HG02763 (cell line): ENCODE data around the gene CPED1.
"Not testable (repeated sequence)": the region's sequence is repeated elsewhere in the genome, so short reads cannot be mapped to it uniquely, and the experiment has no call there.

ENCODE experiments used
- ATAC-seq: cut with Tn5 transposase; IDR thresholded peaks from one replicate; pipeline ENCODE4 v1.9.1; 2021; ENCODE audit warnings: mild to moderate bottlenecking, moderate library complexity; ENCODE audit not compliant: unreplicated experiment

The CPED1 gene

DNA sequence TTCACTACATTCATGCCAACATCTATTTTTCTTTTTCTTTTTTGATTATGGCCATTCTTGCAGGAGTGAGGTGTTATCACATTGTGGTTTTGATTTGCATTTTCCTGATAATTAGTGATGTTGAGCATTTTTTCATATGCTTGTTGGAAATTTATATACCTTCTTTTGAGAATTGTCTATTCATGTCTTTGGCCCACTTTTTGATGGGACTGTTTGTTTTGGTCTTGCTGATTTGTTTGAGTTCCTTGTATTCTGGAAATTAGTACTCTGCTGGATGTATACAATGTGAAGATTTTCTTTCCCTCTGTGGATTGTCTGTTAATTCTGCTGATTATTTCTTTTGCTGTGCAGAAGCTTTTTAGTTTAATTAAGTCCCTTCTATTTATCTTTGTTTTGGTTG lies 48.3 kb downstream of the CPED1 start:
- not testable (repeated sequence) for ATAC-seq

DNA sequence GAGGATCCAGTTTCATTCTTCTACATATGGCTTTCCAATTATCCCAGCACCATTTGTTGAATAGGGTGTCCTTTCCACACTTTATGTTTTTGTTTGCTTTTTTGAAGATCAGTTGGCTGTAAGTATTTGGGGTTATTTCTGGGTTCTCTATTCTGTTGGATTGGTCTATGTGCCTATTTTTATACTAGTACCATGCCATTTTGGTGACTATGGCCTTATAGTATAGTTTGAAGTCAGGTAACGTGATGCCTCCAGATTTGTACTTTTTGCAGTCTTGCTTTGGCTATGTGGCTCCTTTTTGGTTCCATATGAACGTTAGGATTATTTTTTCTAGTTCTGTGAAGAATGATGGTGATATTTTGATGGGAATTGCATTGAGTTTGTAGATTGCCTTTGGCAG lies 48.8 kb downstream of the CPED1 start:
- not testable (repeated sequence) for ATAC-seq

DNA sequence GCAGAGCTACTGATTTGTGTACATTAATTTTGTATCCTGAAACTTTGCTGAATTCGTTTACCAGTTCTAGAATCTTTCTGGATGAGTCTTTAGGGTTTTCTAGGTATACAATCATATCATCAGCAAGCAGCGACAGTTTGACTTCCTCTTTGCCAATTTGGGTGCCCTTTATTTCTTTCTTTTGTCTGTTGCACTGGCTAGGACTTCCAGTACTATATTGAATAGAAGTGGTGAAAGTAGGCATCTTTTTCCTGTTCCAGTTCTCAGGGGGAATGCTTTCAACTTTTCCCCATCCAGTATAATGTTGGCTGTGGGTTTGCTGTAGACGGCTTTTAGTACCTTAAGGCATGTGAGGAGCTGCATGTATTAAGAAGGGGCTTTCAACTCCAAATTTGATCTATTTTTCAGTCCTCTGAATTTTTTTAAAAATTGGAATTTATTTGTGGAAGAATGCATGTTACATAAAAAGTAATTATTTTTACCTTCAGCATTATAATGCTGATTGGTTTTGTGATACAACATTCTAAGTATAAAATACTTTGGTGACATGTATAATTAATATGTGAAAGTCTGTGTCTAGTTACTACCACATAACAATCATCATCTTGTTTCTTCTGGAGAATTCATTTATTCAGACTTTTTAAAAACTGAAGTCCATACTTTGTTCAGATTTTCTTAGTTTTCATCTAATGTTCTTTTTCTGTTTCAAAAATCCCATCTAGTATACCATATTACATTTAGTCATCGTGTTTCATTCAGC lies 49.6 kb downstream of the CPED1 start:
- ATAC-seq, result no peak

DNA sequence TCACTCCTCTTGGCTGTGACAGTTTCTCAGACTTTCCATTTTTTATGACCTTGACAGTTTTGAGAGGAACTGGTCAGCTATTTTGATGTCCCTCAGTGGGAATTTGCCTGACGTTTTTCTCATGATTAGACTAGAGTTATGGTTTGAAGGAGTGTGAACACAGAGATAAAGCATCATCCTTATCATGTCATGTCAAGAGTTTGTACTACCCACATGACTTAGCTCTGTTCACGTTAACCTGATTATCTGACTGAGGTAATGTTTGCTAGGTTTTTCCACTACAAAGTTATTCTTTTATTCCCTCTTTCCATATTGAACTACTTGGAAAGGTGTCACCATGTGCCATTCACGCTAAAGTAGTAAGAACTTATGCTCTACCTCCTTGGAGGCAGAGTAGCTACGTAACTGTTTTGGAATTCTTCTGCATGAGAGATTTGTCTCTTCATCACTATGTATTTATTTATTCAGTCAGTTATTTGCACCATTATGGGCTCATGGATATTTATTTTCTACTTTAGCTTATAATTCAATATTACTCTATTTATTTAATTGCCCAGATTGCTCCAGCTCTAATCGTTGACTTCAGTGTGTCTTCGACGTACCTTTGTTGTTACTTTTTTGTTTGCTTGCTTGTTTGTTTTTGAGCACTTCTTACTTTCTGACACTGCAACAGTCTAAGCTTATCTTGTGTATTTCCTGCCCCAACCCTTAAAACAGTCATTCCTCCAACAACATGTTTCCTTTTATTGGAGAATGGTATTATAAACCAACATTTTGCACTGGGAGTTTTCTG lies 50.4 kb downstream of the CPED1 start:
- no peak for ATAC-seq

DNA sequence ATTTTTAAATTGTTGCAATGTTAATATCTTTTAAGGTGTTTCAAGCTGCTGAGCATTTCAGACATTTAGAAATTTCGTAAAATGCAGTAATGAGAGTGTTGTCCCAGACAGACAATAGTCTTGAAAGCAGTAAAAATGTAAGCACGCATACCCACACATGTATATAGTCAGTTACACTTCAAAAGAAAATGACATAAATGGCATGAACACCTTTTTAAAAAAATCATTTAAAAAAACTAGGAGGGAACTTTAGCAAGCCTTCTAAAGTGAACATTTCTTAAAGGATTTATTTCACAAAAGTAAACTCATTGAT lies 51.0 kb downstream of the CPED1 start:
- ATAC-seq, result no peak

DNA sequence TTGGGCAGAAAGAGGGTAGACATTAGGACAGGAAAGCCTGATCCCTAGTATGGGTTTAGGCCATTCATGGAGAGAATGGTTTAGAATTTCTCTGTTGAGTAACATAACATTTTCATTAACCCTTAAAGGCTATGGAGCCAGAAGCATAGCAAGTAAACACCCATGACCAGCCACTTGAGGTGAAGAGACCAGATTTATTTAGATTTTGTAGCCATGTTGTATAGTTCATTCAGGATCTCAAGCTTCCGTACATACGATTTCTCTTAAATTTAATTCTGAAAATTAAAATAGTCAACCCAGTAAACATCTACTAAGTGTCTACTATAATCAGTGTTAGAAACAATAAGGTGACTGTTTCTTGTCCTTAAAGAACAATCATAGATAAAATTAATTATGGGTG lies 51.5 kb downstream of the CPED1 start:
- ATAC-seq, result no peak

DNA sequence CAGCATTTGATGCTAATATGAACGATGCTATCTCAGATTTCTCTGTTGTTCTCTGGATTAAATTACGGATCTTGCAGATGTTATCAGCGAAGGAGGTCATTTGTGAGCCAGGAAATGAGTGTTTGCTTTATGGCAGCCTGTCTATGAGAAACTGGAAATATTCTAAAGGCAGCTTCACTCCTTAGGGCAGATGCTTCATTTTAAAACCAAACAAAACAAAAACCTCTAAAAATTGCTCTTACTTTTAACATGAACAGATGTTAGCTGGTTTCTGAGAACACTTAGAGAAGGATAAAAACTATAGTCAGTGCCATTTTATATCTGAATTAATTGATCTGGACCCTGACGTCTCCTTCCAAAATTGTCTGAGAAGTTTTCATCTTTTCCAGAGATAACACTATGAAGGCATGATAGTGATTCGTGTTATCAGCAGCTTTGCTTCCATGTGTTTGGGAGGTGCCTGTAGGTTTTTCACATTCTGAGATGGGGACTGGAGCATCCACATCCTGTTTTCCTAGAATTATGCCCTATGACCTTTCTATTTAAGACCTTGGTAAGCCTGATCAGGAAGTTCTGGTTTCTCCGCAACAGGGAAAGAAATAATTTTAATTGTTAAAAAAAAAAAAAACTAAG lies 53.1 kb downstream of the CPED1 start:
- ATAC-seq, result no peak

DNA sequence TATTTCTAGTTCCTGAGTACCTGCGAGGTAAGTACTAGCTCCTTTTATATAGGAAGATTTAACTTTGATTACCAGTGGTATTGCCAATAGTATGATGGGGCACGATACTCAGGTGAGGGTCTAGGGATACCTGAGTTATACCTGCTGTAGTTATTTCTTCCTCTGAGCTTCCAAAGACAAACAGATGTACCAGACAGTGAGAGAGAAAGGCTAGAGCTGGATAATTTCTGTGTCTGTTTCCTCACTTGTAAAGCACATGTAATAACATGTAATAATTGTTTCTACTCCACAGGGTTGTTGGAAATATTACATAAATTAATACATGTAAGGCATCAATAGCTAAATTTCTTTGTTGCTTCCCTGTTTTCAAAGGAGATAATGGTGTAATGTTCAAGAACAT lies 53.7 kb downstream of the CPED1 start:
- no peak for ATAC-seq

DNA sequence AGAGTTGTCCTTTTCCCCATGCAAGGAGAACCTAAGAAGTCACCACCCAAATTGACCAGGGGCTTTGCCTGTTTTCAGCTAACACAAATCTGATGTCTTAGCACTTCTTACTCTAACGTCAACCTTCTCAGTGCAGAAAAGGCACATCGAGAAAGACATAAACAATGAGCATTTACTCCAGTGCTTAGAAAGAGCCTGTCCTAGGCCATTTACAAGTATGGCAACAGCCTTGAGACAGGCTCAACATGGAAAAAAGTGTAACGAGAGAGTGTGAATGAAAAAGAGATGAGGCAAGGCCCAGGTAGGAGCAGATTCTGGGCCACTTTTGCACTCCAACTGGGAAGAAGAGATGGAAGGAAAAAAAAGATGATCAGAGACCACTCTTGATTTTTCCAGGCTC lies 54.4 kb downstream of the CPED1 start:
- no peak for ATAC-seq

DNA sequence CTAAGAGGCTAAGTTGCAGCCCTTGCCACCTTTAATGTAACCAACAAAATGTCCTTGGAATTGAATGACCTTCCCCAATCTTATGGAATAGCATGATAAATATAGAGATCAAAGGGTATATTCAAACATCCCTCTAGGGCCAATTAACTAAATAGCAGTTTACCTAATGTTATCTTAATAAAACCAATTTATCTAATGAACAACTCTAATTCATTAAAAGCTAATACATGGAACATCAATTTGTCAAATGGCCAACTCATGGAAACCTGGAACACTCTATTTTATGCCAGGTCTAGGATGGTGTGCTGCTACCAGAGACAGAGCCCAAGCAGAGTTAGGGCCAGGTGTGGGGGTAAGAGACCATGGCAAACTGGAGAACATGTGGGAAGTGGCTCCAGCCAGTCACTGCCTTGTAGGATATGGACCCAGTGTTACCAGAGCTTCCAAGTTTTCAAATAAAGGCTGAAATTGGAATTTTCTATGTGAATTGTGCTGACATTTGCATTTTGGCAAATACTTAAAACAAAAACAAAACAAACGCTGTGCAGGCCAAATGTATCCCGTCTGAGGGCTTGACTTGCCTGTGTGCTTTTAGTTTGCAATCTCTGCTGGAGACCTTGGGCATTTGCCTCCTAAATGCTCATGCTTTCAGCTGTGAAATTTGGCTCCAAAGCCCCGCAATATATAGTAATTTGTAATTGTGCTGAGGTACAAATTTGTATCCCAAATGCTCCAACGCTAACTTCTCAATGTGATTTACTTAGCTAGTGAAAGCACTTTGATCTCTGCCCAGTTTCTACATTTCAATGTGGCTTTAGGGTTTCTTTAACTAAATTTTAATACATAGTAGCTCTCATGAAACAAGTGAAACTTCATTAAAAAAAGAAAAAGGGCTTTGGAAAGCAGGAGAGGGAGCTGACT lies 55.1 kb downstream of the CPED1 start:
- ATAC-seq, result no peak

DNA sequence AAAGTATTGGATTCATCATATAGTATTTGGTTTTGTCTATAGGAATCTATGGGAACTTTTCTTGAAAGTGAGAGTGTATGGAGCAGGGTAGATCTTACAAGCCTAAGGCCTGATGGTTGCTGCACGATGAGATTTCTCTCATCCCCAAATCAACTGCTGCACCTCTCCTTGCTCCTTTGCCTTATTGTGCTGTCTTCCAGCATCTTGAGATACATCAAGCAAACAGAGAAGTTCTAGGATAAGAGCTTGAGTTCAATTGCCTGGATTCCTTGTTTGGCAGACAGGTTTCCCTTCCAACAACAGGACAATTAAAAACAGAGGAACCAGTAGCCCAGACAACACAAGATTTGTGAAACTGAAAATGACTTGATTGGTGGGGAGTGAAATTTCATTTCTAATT lies 56.6 kb downstream of the CPED1 start:
- no peak for ATAC-seq

DNA sequence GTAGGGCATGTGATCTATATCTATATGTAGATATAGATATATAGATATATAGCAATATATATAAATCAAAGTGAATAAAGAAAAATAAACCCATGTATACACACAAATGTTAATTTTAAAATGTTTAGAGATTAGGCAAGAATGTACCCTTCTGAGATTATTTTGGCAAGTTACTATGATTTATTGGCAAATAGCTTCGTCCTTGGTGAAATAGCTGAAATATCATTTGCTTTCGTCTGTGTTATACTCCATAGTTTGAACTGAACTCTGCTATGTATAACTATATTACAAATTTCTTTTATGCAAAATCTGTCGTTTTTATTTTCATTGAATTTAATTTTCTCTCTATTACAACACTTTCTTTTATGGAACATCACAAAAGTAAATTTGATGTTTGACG lies 57.5 kb downstream of the CPED1 start:
- ATAC-seq, result no peak

DNA sequence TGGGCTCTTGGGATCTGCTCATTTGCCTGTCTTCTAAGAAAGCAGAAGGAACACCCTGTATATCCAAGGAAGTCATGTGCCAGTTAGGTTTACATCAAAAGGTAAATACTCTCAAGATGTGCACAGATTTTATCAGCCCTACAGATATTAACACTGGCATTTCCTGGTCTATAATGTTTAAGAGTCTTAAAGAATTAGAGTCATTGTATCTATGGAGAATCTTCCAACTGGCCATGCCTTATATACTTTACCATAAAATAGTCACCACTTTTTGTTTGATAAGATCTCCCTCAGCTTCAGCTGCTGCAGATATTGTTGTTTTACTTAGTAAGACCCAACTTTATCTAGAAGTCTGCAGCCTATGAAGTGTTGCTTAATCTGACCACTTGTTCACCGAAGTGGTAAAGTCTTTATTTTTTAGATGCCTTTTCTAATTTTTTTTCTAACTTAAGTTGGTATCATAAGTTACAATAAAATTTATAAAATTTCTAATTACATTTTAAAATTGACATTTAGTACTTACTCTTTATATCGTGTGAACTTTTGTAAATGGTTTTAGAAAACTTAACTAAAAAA lies 58.5 kb downstream of the CPED1 start:
- ATAC-seq, result no peak

DNA sequence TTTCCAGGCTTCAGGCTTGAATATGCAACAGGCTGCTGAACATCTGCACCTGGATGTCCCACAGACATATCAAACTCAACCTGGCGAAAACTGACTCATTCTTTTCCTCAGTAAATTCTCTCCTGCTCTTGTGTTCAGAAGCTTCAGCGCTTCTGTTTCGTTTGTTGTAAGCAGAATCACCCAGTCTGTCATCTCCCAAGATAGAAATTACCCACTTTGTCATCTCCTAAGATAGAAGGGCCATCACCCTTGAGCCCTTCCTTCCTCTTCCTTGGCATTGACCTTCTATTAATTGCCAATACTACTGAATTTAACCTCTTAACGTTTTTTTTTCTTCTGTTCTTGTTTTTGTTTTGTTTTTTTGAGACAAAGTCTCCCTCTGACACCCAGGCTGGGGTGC lies 59.7 kb downstream of the CPED1 start:
- no peak for ATAC-seq

DNA sequence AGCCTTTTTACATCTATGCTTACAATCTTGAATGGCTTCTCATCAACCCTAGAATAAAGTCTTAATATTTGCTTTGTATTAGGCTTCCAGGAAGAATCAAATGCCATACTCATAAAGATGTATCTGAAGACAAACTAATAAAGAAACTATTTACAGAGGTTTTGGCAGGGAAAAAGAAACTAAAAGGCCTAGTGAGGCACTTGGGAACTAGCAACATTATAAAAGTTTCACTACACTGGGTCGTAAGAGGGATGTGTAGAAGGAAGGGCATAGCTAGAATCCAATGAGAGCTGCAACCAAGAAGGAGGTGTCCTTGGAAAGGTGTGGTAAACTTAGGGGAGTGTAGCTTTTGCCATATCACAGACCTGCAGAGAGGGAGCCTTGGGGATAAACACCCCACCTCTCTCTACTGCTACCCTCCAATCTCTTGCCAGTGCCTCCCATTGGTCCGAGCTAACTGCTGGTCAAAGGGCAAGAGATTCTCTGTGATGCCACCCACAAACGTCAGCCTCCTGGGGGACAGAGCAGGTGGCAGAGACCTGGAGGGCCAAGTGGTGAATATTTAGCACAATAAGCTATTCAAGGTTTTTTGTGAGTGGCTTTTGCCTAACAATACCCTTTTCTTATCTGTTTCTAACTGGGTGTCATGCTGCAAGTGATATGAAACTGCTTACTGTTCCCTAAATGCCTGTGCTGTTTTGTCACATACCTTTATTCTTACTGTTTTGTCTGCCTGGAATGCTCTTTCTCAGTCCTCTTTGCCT lies 60.7 kb downstream of the CPED1 start:
- ATAC-seq, result no peak

DNA sequence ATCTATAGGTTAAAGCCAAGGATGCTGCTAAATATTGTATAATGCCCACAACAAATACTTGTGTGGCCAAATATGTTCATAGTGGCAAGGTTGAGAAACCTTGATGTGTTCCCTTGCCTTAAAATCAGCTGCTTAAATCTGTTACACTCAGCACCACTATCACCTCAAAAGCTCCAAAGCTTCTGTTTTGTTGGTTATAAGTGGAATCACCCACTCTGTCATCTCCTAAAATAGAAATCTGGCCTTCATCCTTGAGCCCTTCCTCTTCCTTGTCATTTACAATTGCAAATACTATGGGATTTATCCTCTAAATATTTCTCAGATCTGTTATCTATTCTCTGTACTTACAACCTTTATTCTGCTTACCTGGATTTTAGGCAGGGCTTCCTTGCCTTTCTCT lies 61.4 kb downstream of the CPED1 start:
- no peak for ATAC-seq

DNA sequence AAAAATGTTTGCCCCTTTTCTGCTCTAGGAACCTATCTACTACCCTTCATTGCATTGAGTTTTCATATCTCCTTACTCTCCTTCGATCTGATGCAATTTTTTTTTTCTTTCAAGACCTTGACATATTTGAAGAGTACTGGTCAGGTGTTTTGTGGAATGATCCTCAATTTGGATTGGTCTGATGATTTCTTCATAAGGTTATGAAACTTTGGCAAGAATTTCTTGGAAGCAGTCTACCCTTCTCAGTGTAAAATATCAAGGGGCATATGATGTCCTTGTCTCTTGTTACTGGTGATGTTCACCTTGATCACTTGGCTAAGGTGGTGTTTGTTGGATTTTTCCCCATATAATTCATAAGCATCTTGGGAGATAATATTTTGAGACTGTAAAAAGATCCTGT lies 64.7 kb downstream of the CPED1 start:
- no peak for ATAC-seq

DNA sequence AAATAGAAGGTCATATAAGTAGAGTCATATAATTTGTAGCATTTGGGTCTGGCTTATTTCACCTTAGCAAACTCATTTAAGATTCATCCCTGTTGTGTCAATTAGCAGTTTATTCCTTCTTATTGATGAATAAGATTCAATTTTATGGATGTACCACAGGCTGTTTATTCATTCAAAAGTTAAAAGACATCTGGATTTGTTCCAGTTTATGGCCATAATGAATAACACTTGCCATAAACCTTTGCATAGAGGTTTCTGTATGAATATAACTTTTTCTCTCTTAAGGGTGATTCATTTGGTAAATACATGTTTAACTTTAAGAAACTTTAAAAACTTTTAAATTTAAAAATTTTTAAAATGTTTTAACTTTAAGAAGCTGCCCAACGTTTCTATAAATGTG lies 66.4 kb downstream of the CPED1 start:
- no peak for ATAC-seq

DNA sequence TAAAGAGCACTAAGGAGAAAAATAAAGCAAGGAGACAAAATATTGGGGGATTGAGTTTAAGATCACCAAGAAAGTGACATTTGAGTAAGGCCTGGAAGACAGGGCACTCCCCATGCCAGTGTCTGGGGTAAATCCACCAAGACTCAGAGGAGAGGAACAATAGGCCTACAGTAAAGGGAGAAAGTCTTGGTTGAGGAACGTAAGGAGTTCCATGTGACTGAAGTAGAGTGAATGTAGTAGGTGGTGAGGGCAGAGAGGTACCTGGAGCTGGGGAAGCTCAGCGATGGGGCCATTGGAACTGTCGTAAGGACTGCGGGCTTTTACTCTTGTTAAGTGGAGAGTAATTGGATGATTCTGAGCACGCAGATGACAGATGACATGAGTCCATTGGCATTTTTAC lies 69.4 kb downstream of the CPED1 start:
- ATAC-seq, result no peak

DNA sequence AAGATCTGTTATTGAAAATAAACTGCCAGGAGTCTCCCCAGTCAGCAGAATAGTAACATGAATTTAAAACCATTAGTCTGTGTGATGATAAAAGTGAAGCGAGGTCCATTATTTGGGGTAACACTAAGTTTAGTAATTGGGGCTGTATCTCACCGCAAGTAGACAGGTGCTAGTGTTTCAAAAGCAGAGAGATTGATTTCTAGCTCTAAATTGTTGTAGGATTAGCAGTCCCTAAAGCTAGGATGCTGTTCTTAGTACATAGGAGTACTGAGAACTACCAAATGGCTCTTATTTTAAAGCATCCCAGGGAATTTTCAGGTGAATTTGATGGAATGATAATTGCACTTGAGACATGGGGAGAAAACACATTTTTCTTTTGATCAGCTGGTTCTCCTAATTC lies 70.5 kb downstream of the CPED1 start:
- ATAC-seq, result no peak
